Stimulated activated CD8-positive, alpha-beta memory T cell treated with anti-CD3 and anti-CD28 coated beads, Interleukin-4, amount 100 ng/mL, for 48 hours (primary cell): Measurements from ENCODE around the gene CYB561A3.

ENCODE experiments used
- DNase-seq: peaks from one replicate; pipeline ENCODE4 v3.0.0-alpha.2; 2020

CYB561A3 gene

GRCh38 chr11:61309739-61310138 is 51.9 kb downstream of the CYB561A3 start:
- DNase-seq = peak; percentile 63

- no peak for DNase-seq
Measured at GRCh38 chr11:61309141-61309540, 52.5 kb downstream of the CYB561A3 start.

- no peak for DNase-seq
Measured at GRCh38 chr11:61307354-61307753, 54.3 kb downstream of the CYB561A3 start.

- no peak for DNase-seq
Measured at GRCh38 chr11:61306221-61306620, 55.5 kb downstream of the CYB561A3 start.

GRCh38 chr11:61305417-61305816 is 56.3 kb downstream of the CYB561A3 start:
- no peak for DNase-seq

- DNase-seq = no peak
Measured at GRCh38 chr11:61303725-61304124, 58.0 kb downstream of the CYB561A3 start.

- no peak for DNase-seq
Measured at GRCh38 chr11:61302550-61302949, 59.1 kb downstream of the CYB561A3 start.
